ENCODE results near the gene YWHAQ.

DNA sequence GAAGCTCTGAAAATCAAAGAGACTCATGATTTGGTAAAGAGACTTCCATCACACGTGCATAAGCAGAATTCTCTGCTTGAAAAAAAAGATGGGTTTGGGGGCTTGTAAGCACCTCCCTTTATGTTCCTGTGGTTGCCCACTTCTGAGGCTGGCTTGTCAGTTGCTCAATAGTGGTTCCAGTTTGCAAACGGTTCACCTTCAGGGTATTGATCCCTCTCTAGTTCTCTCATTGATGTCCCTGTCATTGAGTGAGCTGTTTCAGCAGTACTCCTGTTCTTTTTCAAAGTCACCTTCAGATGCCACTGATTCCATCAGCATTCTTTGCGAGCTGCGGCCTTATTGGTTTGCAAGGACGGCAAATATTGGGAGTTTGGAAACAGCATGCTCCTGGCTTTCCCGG, 17.1 kb upstream of the YWHAQ start:
- TF ChIP-seq, protein P1, sequence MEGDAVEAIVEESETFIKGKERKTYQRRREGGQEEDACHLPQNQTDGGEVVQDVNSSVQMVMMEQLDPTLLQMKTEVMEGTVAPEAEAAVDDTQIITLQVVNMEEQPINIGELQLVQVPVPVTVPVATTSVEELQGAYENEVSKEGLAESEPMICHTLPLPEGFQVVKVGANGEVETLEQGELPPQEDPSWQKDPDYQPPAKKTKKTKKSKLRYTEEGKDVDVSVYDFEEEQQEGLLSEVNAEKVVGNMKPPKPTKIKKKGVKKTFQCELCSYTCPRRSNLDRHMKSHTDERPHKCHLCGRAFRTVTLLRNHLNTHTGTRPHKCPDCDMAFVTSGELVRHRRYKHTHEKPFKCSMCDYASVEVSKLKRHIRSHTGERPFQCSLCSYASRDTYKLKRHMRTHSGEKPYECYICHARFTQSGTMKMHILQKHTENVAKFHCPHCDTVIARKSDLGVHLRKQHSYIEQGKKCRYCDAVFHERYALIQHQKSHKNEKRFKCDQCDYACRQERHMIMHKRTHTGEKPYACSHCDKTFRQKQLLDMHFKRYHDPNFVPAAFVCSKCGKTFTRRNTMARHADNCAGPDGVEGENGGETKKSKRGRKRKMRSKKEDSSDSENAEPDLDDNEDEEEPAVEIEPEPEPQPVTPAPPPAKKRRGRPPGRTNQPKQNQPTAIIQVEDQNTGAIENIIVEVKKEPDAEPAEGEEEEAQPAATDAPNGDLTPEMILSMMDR (IDR thresholded peaks at IDR 0.05), result no peak
- TF ChIP-seq POLR2A (IDR thresholded peaks at IDR 0.05), result no peak

All from testis (tissue), 2 donors.